Stimulated activated CD4-positive, alpha-beta T cell treated with anti-CD3 and anti-CD28 coated beads, TNF-alpha, amount 100 ng/mL, for 1 hour (primary cell): ENCODE measurements around the gene ALOX5.
"Not testable (repeated sequence)": the region's sequence is repeated elsewhere in the genome, so short reads cannot be mapped to it uniquely, and the experiment has no call there.

Source experiments
- DNase-seq, 3 donors: peaks; one replicate each; pipeline ENCODE4 v3.0.0-alpha.2; 2020; ENCODE audit warnings: low read depth in 3 of 3, low spot score in 1 of 3

ALOX5 gene

GRCh38 chr10:45404087-45404769 is 30.2 kb downstream of the ALOX5 start:
- no peak for DNase-seq

DNA sequence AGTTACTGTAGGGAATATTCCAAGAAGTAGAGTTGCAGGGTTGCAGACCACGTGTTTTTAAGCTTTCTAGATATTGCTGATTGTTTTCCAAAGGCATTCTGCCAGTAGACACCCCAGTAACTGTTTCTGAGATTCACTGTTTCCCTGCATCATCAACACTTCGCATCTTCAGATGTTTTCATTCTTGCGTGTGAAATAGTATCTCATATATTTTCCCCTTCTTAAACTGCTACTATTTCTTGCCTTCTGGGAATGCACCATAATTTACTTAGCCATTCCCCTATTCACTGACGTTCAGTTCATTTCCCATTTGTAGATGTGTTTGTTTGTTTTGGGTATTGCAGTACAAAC is 30.7 kb downstream of the ALOX5 start:
- DNase-seq, result no peak

- DNase-seq, result no peak
Observed at GRCh38 chr10:45407542-45407941, 33.5 kb downstream of the ALOX5 start.

DNA sequence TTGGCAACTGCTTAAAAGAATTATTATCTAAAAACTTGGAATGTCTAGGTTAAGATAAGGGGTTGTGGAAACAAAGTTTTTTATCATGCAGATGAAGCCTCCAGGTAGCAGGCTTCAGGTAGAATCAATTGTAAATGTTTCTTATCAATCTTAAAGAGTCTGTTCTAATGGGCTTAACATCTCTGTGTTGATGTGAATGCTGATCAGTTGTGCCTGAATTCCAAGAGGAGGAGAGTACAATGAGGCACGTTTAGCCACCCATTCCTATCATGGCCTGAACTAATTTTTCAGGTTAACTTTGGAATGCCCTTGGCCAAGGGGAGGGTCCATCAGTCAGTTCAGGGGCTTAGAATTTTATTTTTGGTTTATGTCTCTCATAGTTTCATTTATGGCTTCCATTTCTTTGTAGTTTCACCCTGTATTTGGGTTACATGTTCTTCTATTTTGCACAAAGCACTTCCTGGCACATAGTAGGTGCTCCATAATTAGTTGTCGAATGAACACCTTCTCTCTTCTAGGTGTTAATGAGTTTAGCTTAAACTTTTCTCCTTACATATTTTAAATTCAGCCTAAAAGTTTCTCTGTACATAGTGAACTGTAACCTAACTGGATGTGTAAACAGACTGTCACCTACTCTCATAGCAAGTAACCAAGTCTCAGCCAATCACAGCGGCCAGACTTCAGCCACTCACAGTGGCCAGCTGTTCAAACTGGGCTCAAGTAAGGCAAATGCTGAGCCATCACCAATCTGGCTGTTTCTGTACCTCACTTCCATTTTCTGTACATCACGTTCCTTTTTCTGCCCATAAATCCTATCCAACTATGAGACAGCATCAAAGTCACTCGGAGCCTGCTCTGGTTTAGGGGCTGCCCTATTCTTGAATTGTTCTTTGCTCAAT is 34.7 kb downstream of the ALOX5 start:
- no peak for DNase-seq

DNA sequence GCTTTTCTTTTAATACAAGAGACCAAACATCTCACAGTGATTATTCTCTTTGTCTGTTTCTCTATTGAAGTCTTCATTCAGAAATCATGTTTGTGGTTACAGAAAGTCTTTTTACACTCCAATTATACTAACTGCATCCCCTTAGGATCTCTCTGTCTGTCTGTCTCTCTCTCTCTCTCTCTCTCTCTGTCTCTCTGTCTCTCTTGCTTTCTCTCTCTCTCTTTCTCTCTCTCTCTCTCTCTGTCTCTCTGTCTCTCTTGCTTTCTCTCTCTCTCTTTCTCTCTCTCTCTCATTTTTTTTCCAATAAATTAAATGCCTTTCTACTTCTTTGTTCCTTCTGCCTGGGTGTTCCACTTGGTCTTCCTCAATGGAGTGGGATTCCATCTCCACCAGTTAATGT is 35.3 kb downstream of the ALOX5 start:
- DNase-seq, result not testable (repeated sequence)

DNA sequence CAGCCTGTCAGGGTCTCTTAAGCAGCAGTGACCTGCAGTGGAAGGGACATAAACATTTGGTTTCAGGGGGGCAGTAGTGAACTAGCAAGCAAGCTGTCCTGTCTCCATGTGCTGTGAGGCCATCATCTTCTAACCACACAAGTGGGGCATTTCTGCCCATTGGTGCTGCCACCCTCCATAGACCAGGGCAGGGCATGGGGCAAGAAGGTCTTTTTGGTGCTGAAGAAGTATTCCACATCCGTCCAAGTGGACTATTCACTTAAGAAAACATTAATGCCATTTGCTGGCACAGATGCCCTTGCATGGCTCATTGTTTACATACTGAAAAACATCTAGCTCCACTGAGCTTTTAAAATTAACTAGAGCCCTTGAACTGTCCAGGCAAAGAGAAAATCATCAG is 35.8 kb downstream of the ALOX5 start:
- no peak for DNase-seq

DNA sequence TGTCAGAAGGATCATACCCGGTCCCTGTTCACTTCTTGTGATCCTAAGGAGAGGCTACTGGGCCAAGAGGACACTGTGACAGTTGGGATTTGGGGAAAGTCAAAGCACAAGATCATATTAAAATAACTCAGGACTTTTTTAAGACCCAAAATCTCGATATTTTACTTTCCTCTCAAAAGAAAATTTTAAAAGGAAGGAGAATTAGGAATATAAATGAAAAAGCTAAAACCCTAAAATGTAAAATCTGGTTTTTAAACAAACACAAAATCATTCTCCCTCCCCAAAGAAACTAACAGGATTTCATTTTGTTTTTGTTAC is 36.4 kb downstream of the ALOX5 start:
- no peak for DNase-seq

GRCh38 chr10:45410807-45411606 is 37.0 kb downstream of the ALOX5 start:
- DNase-seq, result no peak

DNA sequence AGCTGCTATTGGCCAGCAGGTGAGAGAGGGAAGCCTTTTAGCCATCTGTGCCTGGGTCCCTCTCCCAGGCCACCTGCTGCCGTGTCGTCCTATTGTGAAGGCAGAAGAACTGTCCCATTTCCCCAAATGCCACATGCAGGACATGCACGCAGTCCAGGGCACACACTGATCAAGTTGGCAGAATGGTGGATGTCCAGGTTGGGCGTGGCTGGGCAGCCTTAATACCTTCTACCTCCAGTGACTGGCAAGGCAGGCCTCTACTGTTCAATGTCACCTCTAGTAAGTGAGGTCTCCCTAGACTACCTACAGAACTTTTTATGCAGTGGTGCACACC is 37.6 kb downstream of the ALOX5 start:
- DNase-seq, result no peak

GRCh38 chr10:45415062-45415461 is 41.0 kb downstream of the ALOX5 start:
- DNase-seq, result not testable (repeated sequence)

DNA sequence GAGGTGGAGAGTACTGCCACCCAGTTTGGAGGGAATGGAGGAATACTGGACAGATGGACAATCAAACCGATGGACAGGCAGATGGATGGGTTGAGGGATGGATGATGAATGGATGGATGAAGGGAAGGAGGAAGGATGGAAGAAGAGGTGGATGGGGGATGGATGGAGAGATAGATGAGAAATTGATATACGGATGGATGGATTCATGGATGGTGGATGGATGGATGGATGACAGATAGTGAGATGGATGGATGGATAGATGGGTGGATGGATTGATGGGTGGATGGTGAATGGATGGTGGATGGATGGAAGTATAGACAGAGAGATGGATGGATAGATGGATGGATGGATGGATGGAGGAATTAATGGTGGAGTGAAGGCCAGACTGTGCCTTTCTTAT is 42.6 kb downstream of the ALOX5 start:
- no peak for DNase-seq

- no peak for DNase-seq
Observed at GRCh38 chr10:45417746-45418145, 43.7 kb downstream of the ALOX5 start.

DNA sequence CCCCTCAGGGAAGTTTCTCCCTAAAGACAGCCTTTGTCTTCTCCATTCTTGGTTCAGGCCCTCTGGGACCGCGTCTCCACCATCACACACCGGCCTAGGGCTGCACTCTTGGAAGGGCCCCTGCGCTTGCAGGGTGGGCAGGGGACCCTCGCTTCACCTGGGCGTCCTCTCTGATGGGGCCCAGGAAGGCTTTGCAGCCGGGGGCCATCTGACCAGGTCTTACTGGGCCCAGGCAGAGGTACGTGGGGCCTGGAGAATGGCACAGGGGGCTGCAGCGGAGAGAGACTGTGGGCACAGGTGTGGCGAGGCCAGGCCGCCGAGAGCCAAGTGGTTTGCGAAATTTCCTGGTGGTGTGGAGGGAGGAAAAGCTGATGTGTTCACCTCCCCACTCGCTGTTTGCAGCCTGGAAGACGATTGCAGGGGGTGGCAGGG is 44.4 kb downstream of the ALOX5 start:
- DNase-seq, result no peak

DNA sequence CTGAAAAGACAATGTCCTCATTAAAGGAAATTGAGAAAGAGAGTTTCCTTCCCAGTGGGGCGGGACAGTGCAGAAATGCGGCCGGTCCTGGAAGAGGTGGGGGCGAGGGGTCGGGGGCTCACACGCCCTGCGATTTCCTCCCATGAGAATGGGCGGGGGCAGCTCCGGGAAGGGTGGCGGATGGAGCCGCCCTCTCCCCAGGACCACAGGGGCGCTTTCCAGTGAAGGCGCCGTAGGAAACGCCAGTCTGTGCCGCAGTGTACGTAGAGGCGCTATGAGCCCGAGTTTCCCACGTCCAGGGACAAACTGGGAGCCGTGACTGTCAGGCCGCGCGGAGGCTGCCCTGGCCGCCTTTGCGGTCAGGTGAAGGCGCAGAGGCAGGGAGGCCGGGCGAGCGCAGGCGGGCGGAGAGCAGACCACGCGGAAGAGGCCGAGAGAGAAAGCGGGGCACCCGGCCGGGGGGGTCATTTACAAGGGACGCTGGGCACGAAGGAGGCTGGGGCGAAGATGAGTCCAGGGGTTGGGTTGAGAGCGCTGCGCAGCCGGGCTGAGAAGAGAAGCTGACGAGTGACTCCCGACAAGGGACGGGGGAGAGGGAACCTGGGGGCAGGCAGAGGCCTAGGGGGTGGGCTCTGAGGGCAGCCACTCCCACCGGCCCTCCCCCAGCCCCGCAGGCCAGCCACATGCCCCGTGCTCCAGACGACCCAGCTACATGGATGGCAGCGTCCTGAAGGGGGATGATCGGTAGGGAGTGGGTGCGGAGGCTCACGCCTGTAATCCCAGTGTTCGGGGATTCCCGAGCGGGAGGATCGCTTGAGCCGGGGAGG is 45.0 kb downstream of the ALOX5 start:
- DNase-seq, result peak in 1 of 3 donors; percentile 18

DNA sequence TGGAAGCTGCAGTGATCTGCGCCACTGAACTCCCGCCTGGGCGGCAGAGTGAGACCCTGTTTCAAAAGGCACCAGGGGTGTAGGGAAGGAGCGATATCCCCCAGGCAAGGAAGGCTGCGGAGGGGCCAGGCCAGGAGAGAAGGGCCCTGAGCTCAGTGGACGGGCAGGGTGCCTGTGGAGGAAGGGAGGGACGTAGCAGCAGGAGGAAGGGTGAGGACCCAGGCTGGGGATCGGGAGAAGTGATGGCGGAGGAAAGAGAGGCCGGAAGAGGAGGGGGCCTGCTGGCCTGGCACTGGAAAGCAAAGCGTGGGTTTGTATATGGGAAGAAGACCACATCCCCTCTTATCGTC is 45.6 kb downstream of the ALOX5 start:
- no peak for DNase-seq

- peak in 1 of 3 donors; percentile 19 for DNase-seq
Observed at GRCh38 chr10:45420453-45421192, 46.6 kb downstream of the ALOX5 start.

DNA sequence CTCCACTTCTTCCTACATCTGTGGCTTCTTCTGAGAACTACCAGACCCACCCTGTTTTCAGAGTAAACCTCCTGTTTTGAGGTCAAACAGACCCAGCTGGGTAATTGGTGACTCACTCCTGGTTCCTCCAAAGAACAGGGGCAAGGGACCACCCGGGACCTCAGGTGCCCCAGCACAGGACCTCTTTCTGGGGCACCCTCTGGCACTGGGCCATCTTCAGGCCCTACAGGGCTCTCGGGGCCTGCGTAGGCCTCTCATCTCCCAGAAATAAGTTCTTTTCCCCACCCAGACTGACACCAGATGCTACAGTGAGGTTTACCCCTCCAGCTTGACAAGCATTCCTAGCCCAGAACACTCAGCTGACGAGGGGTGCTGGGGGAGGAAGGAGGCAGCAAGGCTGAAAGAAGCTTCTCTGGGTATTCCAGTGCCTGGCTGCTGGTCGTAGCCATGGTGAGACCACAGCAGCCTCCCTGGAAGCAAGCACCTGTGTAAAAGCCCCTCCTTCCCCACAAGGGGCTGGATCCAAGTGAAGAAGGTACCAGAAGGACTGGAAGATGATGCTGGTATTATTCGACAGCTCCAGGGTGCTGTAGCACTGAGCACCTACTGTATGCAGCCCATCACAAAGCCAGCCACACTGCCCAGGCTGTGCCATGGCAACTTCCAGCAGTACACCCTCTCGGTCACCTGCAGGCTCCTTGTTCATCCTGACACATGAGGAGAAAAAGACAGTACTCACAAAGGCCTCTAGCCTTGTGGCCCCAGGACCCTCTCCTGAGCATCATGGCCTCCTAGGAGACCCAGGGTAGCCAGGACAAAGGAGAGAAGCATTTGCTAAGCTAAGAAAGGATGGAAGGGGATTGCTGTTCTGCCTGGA is 47.4 kb downstream of the ALOX5 start:
- no peak for DNase-seq

- DNase-seq, result no peak
Observed at GRCh38 chr10:45422207-45422865, 48.3 kb downstream of the ALOX5 start.
